Osteocyte (in vitro differentiated cells): Measurements from ENCODE around the gene CDH11. TPM values are rescaled to one million over a fixed set of nuclear protein-coding genes. Genes with fewer than 3 reads are reported as not detected.

Experiments
- DNase-seq: peaks from one replicate; pipeline ENCODE4 v3.0.0; 2021; ENCODE audit warnings: mixed read lengths; ENCODE audit not compliant: unreplicated experiment; ENCODE audit errors: extremely low spot score
- H3K27ac Mint-ChIP-seq: one replicate; pipeline ENCODE4 v1.8.0; 2021; ENCODE audit warnings: mild to moderate bottlenecking, mixed read lengths; ENCODE audit not compliant: unreplicated experiment
- H3K27me3 Mint-ChIP-seq: one replicate; pipeline ENCODE4 v1.8.0; 2021; ENCODE audit warnings: mixed read lengths; ENCODE audit not compliant: unreplicated experiment
- H3K36me3 Mint-ChIP-seq: one replicate; pipeline ENCODE4 v1.8.0; 2021; ENCODE audit warnings: mixed read lengths; ENCODE audit not compliant: unreplicated experiment
- H3K4me1 Mint-ChIP-seq: one replicate; pipeline ENCODE4 v1.8.0; 2021; ENCODE audit warnings: mixed read lengths; ENCODE audit not compliant: unreplicated experiment
- H3K4me3 Mint-ChIP-seq: one replicate; pipeline ENCODE4 v1.8.0; 2021; ENCODE audit warnings: mild to moderate bottlenecking, moderate library complexity, mixed read lengths; ENCODE audit not compliant: unreplicated experiment
- H3K9me3 Mint-ChIP-seq: one replicate; pipeline ENCODE4 v1.8.0; 2021; ENCODE audit warnings: mixed read lengths; ENCODE audit not compliant: unreplicated experiment
- CTCF ChIP-seq: fragments of 200-600 bp; sonication (generic); IDR thresholded peaks from 2 replicates; pipeline ENCODE4 v1.5.0; 2021; ENCODE audit warnings: antibody characterized with exemption, mild to moderate bottlenecking, moderate library complexity
- total RNA-seq: library from RNA; stranded (reverse); gene quantifications from 2 replicates; pipeline ENCODE4 v1.2.1, GENCODE V29; 2021

CDH11 gene
- total RNA-seq, 1 donor from 2014 or later = 560 TPM

DNA sequence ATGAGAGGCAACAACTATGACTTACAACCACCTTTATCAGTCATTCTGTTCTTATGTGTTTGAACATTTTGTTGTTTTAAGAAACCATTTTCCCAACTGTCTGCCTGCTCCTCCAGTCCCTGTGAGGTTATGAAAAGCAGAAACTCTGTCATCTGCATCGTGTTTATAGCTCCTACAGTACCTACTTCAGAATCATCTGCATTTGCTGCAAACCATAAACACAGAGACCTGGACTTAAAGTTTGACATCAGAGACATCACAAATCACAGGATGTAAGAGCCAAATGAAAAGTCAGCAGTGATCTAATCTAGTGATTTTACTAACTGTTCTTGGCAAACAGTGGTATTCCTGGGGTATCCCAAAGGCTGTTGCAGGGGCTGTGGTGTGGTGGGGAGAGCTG is 55.2 kb downstream of the CDH11 start:
- Mint-ChIP-seq H3K4me1 (peaks cover 68% of the 10 kb centered on the region), H3K9me3 (no peaks in the 10 kb centered on the region), H3K36me3 (peaks cover 25% of the 10 kb centered on the region), H3K27me3 (no peaks in the 10 kb centered on the region), H3K27ac (no peak overlapping the region), H3K4me3 (no peak overlapping the region)
- DNase-seq = no peak
- TF ChIP-seq CTCF = no peak

- H3K9me3 Mint-ChIP-seq = no peaks in the 10 kb centered on the region
- H3K4me3 Mint-ChIP-seq = no peak overlapping the region
- H3K36me3 Mint-ChIP-seq = peaks cover 17% of the 10 kb centered on the region
- H3K27me3 Mint-ChIP-seq = no peaks in the 10 kb centered on the region
- no peak for DNase-seq
- H3K4me1 Mint-ChIP-seq = peaks cover 63% of the 10 kb centered on the region
- TF ChIP-seq CTCF = no peak
- no peak overlapping the region for H3K27ac Mint-ChIP-seq
Measured at GRCh38 chr16:65065031-65065430, 56.8 kb downstream of the CDH11 start.

DNA sequence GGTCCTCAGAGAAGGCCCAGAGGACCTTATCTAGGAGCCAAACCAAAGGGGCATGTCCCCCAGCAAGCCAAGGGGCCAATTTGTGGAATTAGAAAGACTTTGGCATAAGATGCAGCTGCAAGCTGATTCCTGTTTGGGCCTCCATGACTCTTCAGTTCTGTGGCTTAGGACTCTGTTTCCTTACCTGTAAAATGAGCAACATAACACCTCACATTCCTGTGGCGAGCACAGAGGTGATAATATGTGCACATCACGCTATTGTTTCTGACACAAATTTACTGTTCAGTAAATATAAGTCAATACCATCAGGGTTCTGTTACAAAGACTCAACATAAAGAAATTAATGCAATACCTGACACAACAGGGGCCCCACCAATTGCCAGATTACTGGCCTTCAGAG is 57.7 kb downstream of the CDH11 start:
- H3K36me3 Mint-ChIP-seq = peaks cover 17% of the 10 kb centered on the region
- no peak overlapping the region for H3K27ac Mint-ChIP-seq
- no peak for DNase-seq
- peaks cover 56% of the 10 kb centered on the region for H3K4me1 Mint-ChIP-seq
- TF ChIP-seq CTCF = no peak
- H3K27me3 Mint-ChIP-seq = no peaks in the 10 kb centered on the region
- H3K4me3 Mint-ChIP-seq = no peak overlapping the region
- H3K9me3 Mint-ChIP-seq = no peaks in the 10 kb centered on the region

GRCh38 chr16:65062736-65063583 is 58.9 kb downstream of the CDH11 start:
- H3K36me3 Mint-ChIP-seq = peaks cover 20% of the 10 kb centered on the region
- H3K9me3 Mint-ChIP-seq = no peaks in the 10 kb centered on the region
- H3K27me3 Mint-ChIP-seq = no peaks in the 10 kb centered on the region
- no peak for DNase-seq
- H3K27ac Mint-ChIP-seq = peak overlapping the region; percentile 10
- H3K4me1 Mint-ChIP-seq = peaks cover 50% of the 10 kb centered on the region
- no peak for TF ChIP-seq CTCF
- no peak overlapping the region for H3K4me3 Mint-ChIP-seq

DNA sequence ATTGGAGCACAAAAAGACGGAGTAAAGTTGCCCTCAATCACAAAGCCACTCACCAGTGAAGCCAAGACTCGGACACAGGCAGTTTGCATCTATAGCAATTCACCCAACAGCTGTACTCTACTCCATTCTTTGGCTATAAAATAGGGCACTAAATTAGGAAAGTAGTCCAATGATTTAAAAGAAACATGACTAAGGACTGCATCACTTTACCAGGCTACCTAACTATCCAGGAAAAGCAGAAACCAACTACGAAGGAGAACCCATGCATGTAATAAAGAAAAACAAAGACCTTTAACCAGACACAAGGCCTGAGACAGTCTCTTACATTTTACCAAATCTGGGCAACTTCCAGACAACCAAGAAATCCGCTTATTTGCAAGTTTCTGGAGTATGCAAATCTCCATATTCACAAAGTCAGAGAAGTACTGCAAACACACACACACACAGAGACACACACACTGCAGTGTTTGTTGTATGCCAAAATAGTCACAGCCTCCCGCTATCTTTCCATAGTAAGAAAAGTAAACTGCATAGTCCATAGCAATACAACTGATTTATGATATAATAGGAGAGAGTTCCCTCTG is 59.8 kb downstream of the CDH11 start:
- H3K4me1 Mint-ChIP-seq = peaks cover 45% of the 10 kb centered on the region
- no peak overlapping the region for H3K4me3 Mint-ChIP-seq
- no peak overlapping the region for H3K27ac Mint-ChIP-seq
- no peak for DNase-seq
- no peak for TF ChIP-seq CTCF
- H3K27me3 Mint-ChIP-seq = no peaks in the 10 kb centered on the region
- H3K36me3 Mint-ChIP-seq = peaks cover 25% of the 10 kb centered on the region
- no peaks in the 10 kb centered on the region for H3K9me3 Mint-ChIP-seq
